ENCODE measurements around the gene CREB5. TPM values are rescaled to one million over a fixed set of nuclear protein-coding genes. Genes with fewer than 3 reads are reported as not detected.

The CREB5 gene
- total and polyA plus RNA-seq, 2 of the 8 experiments (the other 6 are each of a cell fraction or from before 2014, with no cell fraction given): 2.4 to 2.7 TPM

GRCh38 chr7:28591041-28591674 is 178.8 kb downstream of the CREB5 start:
- Histone ChIP-seq H3K4me1 (replicated peaks in 1 of 4; ENCODE audit: control insufficient read depth in 3 of 4, insufficient read depth in 4 of 4, low read length in 3 of 4) (no peaks in the 10 kb centered on the region), H3K4me3 (ENCODE audit: extremely low read depth in 1 of 4, insufficient read depth in 2 of 4, low read depth in 3 of 4, low read length in 4 of 4) (no peak overlapping the region), H4K8ac (ENCODE audit: extremely low read depth, insufficient read depth, low read length) (no peak overlapping the region), H3K27ac (ENCODE audit: low read depth, low read length) (no peak overlapping the region), H3K23ac (ENCODE audit: insufficient read length) (no peak overlapping the region), H3K79me2 (ENCODE audit: control insufficient read depth in 1 of 2, insufficient read depth in 2 of 2, low read length in 2 of 2) (no peaks in the 10 kb centered on the region), H3K4ac (replicated peaks; ENCODE audit: insufficient read length, low read depth, low read length) (no peak overlapping the region), H3K4me2 (ENCODE audit: insufficient read depth in 1 of 2, low read depth in 2 of 2, low read length in 2 of 2) (no peak overlapping the region), H2AK5ac (ENCODE audit: low read depth, low read length) (no peak overlapping the region), H2BK15ac (ENCODE audit: low read length) (no peak overlapping the region), H4K5ac (ENCODE audit: insufficient read length, low read depth, low read length) (no peak overlapping the region), H3K27me3 (replicated peaks in 1 of 4; ENCODE audit: control insufficient read depth in 3 of 4, extremely low read depth in 1 of 4, insufficient read depth in 3 of 4, low read length in 3 of 4) (no peaks in the 10 kb centered on the region), H2BK12ac (ENCODE audit: low read depth, low read length) (no peak overlapping the region), H3K14ac (ENCODE audit: insufficient read length) (no peak overlapping the region), H3K79me1 (ENCODE audit: low read depth, low read length) (no peaks in the 10 kb centered on the region), H3K18ac (ENCODE audit: extremely low read depth, low read length) (no peak overlapping the region), H2BK5ac (ENCODE audit: low read depth, low read length) (no peak overlapping the region), H4K20me1 (replicated peaks in 1 of 2; ENCODE audit: control insufficient read depth in 1 of 2, insufficient read depth in 2 of 2, low read length in 2 of 2) (no peaks in the 10 kb centered on the region), H4K91ac (replicated peaks; ENCODE audit: insufficient read length, low read length) (no peak overlapping the region), H3K56ac (replicated peaks; ENCODE audit: insufficient read length, low read depth, low read length) (no peak overlapping the region), H3K23me2 (ENCODE audit: low read depth, low read length) (no peaks in the 10 kb centered on the region), H3K9ac (replicated peaks in 1 of 4; ENCODE audit: extremely low read depth in 1 of 4, low read depth in 3 of 4, low read length in 3 of 4) (no peak overlapping the region), H3K9me3 (ENCODE audit: insufficient read depth in 2 of 2, low read depth in 1 of 2, low read length in 1 of 2) (no peaks in the 10 kb centered on the region), H2AFZ (ENCODE audit: low read length) (no peak overlapping the region), H2BK20ac (ENCODE audit: low read length) (no peak overlapping the region), H3K36me3 (ENCODE audit: control insufficient read depth in 2 of 4, insufficient read depth in 4 of 4, low read length in 3 of 4) (no peaks in the 10 kb centered on the region), H2BK120ac (replicated peaks; ENCODE audit: low read depth, low read length) (no peak overlapping the region)
- no peak for DNase-seq (ENCODE audit: low read depth in 1 of 2, low spot score in 2 of 2)
- CTCF ChIA-PET (ENCODE audit: partially characterized antibody): interaction anchor here (0.5 to 1.3 kb wide), 5 partner anchors 17 to 227 kb away, joined by 3 to 4 read pairs (median 3); no protein-coding TSS in a partner anchor
- POLR2A ChIA-PET (ENCODE audit: partially characterized antibody): no interaction called here
- no peak for FAIRE-seq
- 89% methylated on average over 5 of the region's 5 CpGs; no CpG with 5 or more reads in 1 of the 2 experiments for WGBS, 2 experiments (ENCODE audit: extremely low coverage in 1 of 2, insufficient coverage in 1 of 2, insufficient read length in 1 of 2, insufficient replicate concordance in 2 of 2, low coverage in 1 of 2, low lambda C conversion rate in 2 of 2, missing lambda C conversion rate in 1 of 2)
- TF ChIP-seq RBBP5 (IDR thresholded peaks at IDR 0.05; ENCODE audit: borderline replicate concordance, low read depth, low read length) (no peak), TEAD4 (IDR thresholded peaks at IDR 0.05; ENCODE audit: low read depth, low read length) (no peak), CHD2 (IDR thresholded peaks at IDR 0.05; ENCODE audit: low read length) (no peak), SIRT6 (IDR thresholded peaks at IDR 0.05; ENCODE audit: low read length) (no peak), SIX5 (IDR thresholded peaks at IDR 0.05; ENCODE audit: low read depth, low read length) (no peak), ATF3 (IDR thresholded peaks at IDR 0.05; ENCODE audit: insufficient read depth, low read depth, low read length) (no peak), TAF7 (optimal IDR thresholded peaks at IDR 0.05; ENCODE audit: borderline replicate concordance, low read depth, low read length) (no peak), SUZ12 (IDR thresholded peaks at IDR 0.05; ENCODE audit: low read length) (no peak), ATF2 (IDR thresholded peaks at IDR 0.05; ENCODE audit: low read length) (no peak), EP300 (IDR thresholded peaks at IDR 0.05; ENCODE audit: borderline replicate concordance in 1 of 2, low read depth in 2 of 2, low read length in 2 of 2) (no peak), RXRA (IDR thresholded peaks at IDR 0.05; ENCODE audit: insufficient read depth, low read depth, low read length) (no peak)
